NCI-H748 (cell line): ENCODE results near the gene REXO1.
"Not testable (repeated sequence)": the region's sequence is repeated elsewhere in the genome, so short reads cannot be mapped to it uniquely, and the experiment has no call there.

Experiments
- DNase-seq: peaks from one replicate; lab custom pipeline; 2025; ENCODE audit not compliant: unreplicated experiment; lab: John Stamatoyannopoulos, UW

Gene REXO1, protein sequence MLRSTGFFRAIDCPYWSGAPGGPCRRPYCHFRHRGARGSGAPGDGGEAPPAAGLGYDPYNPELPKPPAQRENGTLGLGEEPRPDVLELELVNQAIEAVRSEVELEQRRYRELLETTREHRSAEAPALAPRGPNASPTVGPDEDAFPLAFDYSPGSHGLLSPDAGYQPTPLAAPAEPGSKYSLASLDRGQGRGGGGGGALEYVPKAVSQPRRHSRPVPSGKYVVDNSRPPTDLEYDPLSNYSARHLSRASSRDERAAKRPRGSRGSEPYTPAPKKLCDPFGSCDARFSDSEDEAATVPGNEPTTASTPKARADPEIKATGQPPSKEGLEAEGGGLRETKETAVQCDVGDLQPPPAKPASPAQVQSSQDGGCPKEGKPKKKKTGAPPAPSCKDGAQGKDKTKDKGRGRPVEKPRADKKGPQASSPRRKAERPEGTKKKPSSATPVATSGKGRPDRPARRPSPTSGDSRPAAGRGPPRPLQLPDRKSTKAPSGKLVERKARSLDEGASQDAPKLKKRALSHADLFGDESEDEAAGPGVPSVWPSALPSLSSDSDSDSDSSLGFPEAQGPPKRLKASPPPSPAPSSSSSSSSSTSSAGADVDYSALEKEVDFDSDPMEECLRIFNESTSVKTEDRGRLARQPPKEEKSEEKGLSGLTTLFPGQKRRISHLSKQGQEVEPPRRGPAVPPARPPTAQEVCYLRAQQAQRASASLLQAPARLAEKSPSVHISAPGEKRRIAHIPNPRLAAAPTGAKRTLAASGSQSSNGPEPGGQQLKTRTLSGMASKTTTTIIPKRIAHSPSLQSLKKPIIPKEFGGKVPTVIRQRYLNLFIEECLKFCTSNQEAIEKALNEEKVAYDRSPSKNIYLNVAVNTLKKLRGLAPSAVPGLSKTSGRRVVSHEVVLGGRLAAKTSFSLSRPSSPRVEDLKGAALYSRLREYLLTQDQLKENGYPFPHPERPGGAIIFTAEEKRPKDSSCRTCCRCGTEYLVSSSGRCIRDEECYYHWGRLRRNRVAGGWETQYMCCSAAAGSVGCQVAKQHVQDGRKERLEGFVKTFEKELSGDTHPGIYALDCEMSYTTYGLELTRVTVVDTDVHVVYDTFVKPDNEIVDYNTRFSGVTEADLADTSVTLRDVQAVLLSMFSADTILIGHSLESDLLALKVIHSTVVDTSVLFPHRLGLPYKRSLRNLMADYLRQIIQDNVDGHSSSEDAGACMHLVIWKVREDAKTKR

DNA sequence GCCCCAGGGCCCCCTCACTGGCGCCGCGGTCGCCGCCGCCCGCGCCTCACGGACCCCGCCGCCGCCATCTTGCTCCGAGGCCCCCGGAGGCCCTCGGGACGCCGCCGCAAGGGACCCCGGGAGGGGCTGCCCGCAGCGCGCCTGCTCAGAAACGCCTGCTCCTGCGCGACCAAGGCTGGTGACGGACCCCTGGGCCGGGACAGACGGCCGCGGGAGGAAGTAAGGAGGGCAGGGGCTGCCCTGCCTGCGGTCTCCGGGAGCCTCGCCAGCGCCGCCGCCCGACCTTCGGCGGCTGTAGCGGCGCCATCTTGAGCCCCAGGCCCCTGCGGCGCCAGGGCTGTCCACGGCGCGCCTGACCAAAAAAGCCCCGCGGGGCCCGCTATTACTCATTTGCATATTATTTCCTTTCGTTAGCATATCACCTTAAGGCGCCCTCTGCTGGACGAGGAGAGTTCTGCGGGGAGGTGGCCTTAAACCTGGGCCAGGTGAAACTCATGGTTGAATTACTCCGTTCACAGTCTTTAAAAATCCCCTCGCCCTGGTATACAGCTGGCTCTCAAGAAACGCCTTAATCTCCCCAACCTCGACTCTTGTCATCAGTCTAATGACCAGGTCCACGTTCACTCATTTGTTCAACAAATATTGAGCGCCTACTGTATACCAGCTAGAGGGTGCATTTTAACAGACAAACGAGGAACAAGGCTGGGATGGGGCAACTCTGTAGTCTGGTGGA is at the start of gene REXO1:
REXO1 (minus strand) TSS at position 85 of the 733 bp plus-strand sequence. CDS start 125 bp downstream, outside the sequence.
- DNase-seq = peak; percentile 90

DNA sequence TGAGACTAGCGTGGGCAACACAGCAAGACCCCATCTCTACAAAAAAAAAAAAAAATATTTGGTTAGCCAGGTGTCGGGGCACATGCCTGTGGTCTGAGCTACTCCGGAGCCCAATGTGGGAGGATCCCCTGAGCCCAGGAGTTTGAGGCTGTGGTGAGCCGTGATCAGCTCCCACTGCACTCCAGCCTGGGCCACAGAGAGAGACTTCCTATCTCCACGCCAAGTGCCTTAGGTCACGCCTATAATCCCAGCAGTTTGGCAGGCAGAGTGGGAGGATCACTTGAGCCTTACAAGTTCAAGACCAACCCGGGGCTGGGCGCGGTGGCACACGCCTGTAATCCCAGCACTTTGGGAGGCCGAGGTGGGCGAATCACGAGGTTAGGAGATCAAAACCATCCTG is 48.2 kb upstream of the REXO1 start:
- DNase-seq = no peak

DNA sequence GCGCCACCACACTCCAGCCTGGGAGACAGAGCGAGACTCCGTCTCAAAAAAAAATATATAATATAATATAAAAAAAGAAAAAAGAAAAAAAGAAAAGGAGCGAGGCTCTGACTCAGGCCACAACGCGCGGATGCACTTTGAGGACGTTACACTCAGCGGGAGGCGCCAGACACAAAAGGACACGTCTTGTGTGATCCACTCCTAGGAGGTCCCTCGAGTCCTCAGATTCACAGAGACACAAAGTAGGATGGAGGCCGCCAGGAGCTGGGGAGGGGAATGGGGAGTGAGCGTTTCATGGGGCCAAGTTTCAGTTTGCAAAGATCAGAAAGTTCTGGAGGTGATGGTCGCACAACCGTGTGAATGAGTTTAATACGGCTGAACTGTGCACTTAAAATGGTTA is 45.5 kb upstream of the REXO1 start:
- no peak for DNase-seq

DNA sequence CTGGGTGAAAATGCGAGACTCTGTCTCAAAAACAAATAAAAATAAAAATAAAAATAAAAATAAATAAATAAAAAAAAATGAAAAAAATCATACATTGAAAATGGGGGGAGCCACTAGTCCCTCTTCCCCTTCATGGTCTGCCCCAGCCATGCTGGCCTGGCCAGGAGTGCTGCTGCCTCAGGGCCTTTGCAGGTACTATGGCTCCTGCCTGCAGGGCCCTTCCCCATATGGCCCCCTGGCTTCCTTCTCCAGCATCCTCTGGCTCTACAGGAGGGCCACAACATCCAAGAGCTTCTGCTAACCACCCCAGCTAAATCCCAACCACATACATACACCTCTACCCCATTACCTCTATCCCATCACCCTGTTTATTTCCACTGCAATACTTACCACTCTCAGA is 41.6 kb upstream of the REXO1 start:
- DNase-seq = no peak

DNA sequence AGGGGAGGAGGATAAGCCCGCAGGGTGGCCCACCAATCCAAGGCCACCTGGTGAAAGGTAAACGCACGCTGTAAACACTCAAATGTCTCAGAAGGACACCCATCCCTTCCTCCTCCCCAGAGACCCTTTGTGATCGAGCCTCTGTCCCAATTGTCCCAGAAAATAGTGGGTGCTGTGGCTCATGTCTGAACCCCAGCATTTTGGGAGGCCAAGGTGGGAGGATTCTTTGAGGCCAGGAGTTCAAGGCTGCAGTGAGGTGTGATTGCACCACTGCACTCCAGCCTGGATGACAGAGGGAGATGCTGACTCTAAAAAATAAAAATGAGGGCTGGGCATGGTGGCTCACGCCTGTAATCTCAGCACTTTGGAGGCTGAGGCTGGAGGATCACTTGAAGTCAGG is 40.1 kb upstream of the REXO1 start:
- no peak for DNase-seq

DNA sequence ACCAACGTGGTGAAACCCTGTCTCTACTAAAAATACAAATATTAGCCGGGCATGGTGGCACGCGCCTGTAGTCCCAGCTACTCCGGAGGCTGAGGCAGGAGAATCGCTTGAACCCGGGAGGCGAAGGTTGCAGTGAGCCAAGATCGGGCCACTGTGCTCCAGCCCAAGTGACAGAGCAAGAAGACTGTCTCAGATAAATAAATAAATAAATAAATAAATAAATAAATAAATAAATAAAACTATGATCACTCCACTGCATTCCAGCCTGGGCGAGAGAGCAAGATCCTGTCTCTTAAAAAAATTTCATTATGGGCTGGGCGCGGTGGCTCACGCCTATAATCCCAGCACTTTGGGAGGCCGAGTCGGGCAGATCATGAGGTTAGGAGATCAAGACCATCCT is 38.1 kb upstream of the REXO1 start:
- not testable (repeated sequence) for DNase-seq

DNA sequence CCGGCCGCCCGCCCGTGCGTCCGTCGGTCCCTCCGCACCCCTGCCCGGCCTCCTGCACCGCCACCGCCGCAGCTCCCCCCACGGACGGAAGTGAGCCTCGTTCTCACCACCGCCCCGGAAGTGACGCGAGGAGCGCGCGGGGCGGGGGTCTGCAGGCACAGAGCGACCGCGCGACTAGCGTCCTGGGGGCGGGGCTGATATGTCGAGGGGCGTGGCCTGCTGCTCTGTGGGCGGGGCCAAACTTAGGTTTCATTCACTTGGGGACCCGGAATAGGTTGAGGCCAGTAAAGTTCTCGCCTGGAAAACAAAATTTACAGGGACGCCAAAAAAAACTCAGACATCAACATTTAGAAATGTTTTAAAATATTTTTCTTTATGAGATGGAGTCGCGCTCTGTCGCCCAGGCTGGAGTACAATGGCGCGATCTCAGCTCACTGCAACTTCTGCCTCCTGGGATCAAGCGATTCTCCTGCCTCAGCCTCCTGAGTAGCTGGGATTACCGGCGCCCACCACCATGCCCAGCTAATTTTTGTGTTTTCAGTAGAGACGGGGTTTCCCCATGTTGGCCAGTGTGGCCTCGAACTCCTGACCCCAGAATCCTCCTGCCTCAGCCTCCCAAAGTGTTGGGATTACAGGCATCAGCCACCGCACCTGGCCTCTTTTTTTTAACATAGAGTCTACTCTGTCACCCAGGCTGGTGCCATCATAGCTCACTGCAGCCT is 37.3 kb upstream of the REXO1 start, which contains the start of gene ABHD17A:
ABHD17A (minus strand) TSS at position 99 of the 722 bp plus-strand sequence. CDS start 3,930 bp downstream, outside the sequence.
- peak; percentile 93 for DNase-seq

DNA sequence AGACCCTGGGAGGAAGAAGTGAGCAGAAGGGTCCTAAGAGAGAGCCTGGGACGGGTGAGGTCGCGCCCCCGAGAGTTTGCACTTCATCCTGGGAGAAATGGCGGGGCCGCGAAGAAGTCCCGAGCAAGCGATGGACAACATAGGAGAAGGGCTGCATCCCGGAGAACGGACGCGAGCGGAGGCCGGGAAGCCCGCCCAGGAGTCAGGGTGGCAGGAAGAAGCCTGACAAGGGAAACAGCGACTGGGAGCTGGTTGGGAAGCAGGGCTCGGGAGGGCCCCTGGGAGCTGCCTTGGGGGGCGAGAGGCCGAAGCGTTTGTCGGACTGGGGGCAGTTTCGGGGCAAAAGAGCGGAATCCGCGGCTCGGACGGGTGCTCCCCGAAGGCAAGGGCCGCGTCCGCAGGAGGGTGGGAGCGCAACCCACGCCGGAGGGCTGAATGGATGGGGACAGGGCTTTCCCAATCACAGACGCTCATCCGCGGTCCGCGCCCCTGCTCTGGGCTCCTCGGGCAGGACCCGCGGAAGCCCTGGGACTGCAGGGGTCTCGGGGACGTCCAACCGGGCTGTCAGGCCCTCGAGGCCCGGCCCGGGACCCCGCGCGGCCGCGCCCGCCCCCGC is 36.5 kb upstream of the REXO1 start:
- DNase-seq = no peak

DNA sequence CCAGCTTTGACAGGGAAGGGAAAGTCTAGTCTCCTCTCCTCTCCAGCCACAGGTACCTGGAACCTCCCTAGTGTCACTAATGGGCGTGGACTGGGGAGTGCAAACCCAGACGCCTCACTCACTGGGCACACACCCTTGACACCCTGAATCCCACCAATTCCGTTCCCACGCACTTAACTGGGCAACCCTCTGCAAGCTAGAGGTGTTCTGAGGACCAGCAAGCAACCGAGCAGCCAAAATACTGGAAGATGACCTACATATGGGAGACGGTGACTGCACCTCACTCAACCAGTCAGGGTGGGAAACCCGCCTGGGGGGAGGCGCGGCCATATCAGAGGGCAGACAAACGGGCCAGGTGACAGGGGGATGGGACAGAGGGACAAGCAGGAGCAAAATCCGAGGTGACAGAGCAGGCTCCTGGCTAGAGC is 36.0 kb upstream of the REXO1 start:
- DNase-seq = no peak

DNA sequence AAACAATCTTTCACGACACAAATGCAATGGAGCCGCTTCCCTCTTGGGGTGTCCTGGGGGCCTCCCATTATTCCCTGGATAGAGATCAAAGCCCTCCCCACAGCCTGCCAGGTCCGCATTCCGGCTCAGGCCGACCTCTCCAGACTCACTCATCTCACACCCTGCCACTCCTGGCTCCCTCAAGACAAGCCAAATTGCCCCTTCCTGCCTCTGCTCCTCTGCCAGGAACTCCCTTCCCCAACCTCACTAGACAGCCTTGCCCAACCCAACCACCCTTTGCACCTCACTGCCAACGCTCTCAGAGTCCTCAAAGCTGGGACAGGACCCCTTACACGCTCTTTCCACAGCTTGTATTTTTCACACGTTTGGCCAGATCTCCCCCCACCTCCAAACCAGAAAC is 35.5 kb upstream of the REXO1 start:
- DNase-seq = no peak

DNA sequence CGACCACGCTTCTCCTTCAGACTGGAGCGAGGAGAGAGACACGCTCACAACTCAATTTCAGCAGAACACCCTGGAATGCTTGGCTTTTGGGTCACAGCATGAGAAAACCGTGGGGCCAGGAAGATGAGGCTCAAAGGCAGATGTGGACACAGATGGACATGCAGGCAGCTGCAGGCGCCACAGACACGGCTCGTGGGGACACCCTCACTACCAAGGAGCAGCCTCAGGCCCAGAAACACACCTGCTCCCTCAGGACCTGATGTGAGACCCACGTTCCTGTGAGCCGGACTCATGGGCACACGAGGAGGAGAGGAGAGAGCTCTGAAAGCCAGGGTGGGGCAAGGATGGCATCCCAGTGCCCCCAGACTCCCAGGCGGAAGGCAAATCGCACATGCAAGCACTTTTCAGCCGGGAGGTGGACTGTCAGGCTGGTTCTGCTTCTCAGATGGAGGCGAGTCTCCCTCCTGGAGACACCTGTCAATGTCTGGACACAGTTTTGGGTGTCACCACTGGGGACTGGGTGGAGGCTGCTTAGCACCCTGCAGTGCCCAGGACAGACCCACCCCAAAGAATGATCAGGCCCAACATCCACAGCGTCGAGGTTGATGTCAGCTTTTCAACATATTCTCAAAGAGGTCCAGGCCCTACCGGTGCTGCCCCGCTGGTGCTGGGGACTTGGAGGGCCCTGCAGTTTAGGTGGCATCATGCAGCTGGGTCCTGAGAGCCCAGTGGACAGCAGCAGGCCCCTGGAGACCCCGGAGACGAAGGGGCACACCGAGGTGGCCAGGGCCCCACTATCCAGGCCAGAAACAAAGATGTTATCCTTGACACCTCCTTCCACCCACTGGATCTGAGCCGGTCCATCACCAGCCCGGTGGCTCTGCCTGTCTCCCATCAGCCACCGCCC is 34.8 kb upstream of the REXO1 start:
- no peak for DNase-seq

DNA sequence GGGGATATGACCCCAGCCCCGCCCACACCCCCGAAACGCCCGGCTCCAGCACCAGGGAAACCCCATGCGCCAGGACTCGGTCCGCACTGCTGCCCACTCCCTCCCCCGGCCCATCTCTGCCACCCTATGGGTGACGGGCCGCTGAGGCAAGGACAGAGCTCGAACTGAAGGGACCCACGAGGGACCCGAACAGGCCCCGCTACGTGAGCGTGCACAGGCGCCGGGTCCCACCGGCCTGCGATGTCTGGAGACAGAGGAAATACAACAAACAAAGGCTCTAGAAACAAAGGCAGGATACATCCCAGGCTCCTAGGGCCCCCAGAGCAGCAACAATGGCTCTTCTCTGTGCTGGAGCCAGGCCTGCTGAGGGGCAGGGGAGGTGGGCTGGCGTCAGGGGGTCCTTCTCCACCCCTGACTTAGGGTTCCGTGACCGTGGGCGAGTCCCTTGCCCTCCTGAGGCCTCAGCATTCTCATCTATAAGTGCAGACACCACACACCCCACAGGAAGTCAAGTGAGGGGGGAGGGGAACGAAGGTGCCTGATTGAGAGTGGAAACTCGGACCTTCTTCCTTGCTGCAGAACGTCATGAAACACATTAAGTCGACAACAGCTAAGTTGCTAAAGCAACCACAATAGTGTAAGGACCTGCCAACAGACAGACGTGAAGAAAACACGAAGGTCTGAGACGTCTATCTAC is 34.0 kb upstream of the REXO1 start:
- DNase-seq = no peak

DNA sequence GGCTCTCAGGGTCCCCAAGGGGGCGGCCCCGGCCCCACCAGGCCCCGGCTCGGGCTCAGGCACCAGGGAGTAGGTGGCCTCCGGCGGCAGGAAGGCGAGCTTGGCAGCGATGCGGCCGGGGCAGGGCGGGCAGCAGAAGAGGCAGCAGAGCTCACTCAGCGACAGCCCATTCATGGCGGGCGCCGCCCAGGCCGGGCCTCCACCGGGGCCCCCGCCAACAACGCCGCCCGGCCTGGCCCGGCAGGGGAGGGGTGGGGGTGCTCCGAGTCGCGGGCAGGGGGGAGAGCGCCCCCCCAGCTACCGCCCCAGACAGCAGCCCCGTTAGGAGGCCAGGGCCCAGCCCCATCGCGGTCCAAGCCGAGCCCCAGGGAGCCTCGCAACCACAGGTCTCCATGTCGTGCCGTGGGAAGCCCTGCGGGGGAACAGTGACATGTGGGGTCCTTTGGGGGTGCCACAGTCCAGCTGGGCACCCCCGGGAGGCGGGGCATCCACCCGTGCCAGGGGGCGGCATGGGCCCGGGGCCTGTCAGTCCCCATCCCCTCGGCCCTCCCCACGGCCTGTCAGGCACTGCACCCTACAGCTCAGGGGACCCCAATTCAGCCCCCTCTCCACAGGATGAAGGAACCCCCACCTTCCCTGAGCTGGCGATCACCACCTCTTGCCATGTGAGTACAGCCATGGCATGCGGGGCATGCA is 33.3 kb upstream of the REXO1 start:
- not testable (repeated sequence) for DNase-seq

DNA sequence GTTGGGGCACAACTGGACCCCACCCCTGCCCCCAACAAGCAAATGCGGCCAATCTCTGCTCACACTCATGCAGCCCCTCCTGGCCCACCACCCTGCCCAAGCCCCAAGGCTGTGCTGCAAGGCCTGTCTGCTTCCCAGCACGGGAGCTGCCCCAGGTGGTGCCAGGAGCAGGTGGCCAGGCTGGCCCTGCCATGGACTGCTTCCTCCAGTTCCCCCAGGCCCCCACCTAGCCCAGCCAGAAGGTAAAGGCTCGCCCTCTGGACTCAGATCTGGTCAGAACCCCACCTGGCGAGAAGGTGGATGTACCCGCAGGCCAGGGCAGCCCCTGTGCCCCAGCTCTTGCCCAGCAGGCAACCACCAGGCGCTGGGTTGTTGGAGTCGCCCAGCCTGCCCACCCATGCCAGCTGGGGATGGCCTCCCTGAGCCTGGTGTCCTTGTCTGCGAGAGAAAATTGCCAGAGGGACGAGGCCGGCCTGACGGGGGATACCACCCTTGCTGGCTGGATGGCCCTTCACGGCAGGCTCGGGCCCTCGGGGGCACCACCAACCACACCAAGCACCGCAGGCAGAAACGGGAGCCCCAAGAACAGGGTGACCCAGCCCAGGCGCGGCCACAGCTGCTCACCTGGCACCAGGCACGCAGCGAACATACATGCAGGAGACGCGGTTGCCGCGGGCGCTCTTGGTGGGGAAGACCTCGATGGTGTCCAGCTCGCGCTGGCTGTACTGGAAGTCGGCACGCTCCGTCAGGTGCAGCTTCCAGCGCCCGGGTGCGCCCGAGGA is 32.5 kb upstream of the REXO1 start:
- DNase-seq = no peak

DNA sequence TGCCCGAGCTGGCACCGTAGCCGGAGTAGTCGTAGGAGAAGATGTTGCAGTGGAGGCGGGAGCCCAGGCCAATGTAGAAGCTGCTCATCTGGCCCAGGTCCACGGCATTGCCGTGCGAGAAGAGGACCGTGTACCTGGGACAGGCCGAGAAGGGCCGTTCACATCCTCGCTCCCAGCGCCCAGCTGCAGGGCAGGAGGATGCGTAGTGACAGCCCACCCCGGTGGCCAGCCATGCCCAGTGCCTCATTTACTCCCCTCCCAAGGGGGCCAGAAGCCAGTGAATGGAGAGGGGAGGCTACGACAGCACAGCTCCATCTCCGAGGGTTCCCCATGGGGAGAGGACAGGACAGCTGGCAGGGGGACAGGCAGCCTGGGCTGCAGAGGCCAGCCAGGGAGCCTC is 31.7 kb upstream of the REXO1 start:
- not testable (repeated sequence) for DNase-seq

DNA sequence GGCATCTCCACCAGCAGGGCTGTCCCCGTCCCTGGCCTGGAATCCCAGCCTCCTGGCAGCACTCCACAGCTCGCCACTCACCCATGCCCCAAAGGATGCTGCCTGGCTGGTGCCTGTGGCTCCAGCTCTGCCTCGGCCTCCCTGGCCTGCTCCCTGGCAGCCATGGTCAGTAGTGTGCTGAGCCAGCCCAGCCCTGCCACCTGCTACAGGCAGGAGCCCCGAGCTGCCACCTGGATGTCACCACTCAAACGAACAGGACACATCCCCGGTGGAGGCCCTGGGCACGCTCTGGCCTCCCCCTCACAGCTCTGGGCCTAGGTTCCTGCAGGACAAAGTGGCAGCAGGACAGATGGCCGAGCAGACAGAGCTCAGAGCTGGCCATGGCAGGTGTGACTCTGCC is 30.3 kb upstream of the REXO1 start:
- DNase-seq = not testable (repeated sequence)
